HEK293 (cell line): ENCODE data around the gene CS.
A peak's percentile ranks its signal among the peaks of the same experiment; 100 is the strongest.
"Not testable (repeated sequence)": the region's sequence is repeated elsewhere in the genome, so short reads cannot be mapped to it uniquely, and the experiment has no call there.

Experiments used
- CTCF ChIA-PET: fragments of 350-600 bp; formaldehyde crosslinking; extraction: SDS; loops from one replicate; lab custom pipeline; 2021; ENCODE audit warnings: antibody characterized with exemption; lab: Yijun Ruan, JAX
- POLR2A ChIA-PET: fragments of 300-600 bp; formaldehyde crosslinking; extraction: SDS; loops from one replicate; lab custom pipeline; 2020; ENCODE audit warnings: antibody characterized with exemption, inconsistent platforms; lab: Yijun Ruan, JAX
- H3K27ac ChIP-seq: fragments of 200-500 bp; sonication (Bioruptor generic); 2 replicates; pipeline ENCODE4 v1.5.1; 2014; ENCODE audit warnings: low read depth, low read length, control low read depth, inconsistent platforms; ENCODE audit errors: extremely low read depth
- H3K36me3 ChIP-seq, 2 experiments: fragments of 200-500 bp in 1 of 2; sonication (Bioruptor generic) in 1 of 2; 1 replicate in 1 of 2; 2 replicates in 1 of 2; pipeline ENCODE4 v1.5.1; 2014 to 2017; ENCODE audit warnings: inconsistent platforms in 2 of 2, low read length in 2 of 2; ENCODE audit not compliant: control insufficient read depth in 2 of 2, insufficient read depth in 1 of 2
- H3K4me1 ChIP-seq: fragments of 200-500 bp; sonication (Bioruptor generic); 2 replicates; pipeline ENCODE4 v1.5.1; 2014; ENCODE audit warnings: mild to moderate bottlenecking, low read length, inconsistent platforms; ENCODE audit not compliant: control insufficient read depth, insufficient read depth
- H3K4me3 ChIP-seq: 2 replicates; pipeline ENCODE4 v1.5.1; 2011; ENCODE audit warnings: low read depth, mild to moderate bottlenecking, control low read depth, low read length, moderate library complexity
- H3K9me3 ChIP-seq: fragments of 200-500 bp; sonication (Bioruptor generic); 2 replicates; pipeline ENCODE4 v1.5.1; 2014; ENCODE audit warnings: low read depth, low read length, inconsistent platforms; ENCODE audit not compliant: control insufficient read depth, insufficient read depth
- BCL6B ChIP-seq: fragments of 450-650 bp; formaldehyde crosslinking; IDR thresholded peaks from 2 replicates; pipeline ENCODE4 v1.5.1; 2017; ENCODE audit warnings: missing biosample characterization, missing genetic modification characterization
- KLF17 ChIP-seq: fragments of 450-650 bp; formaldehyde crosslinking; IDR thresholded peaks from 2 replicates; pipeline ENCODE4 v1.5.1; 2016; ENCODE audit warnings: missing biosample characterization, missing genetic modification characterization
- REST ChIP-seq: fragments of 450-650 bp; formaldehyde crosslinking; IDR thresholded peaks from 2 replicates; pipeline ENCODE4 v1.5.1; 2016; ENCODE audit warnings: missing biosample characterization, missing genetic modification characterization
- YY1 ChIP-seq: fragments of 450-650 bp; formaldehyde crosslinking; IDR thresholded peaks from 2 replicates; pipeline ENCODE4 v1.5.1; 2018; ENCODE audit warnings: missing biosample characterization, missing genetic modification characterization
- ZBTB17 ChIP-seq: fragments of 450-650 bp; formaldehyde crosslinking; IDR thresholded peaks from 2 replicates; pipeline ENCODE4 v1.5.1; 2016; ENCODE audit warnings: missing biosample characterization, missing genetic modification characterization
- ZBTB21 ChIP-seq: fragments of 450-650 bp; formaldehyde crosslinking; IDR thresholded peaks from 2 replicates; pipeline ENCODE4 v1.5.1; 2017; ENCODE audit warnings: missing biosample characterization, missing genetic modification characterization
- ZFP69B ChIP-seq: fragments of 450-650 bp; formaldehyde crosslinking; IDR thresholded peaks from 2 replicates; pipeline ENCODE4 v1.5.1; 2016; ENCODE audit warnings: missing biosample characterization, missing genetic modification characterization
- ZIC2 ChIP-seq: fragments of 450-650 bp; formaldehyde crosslinking; IDR thresholded peaks from 2 replicates; pipeline ENCODE4 v1.5.1; 2016; ENCODE audit warnings: missing biosample characterization, missing genetic modification characterization
- ZNF121 ChIP-seq: fragments of 450-650 bp; formaldehyde crosslinking; IDR thresholded peaks from 2 replicates; pipeline ENCODE4 v1.5.1; 2016; ENCODE audit warnings: missing biosample characterization, missing genetic modification characterization
- ZNF132 ChIP-seq: fragments of 450-650 bp; formaldehyde crosslinking; IDR thresholded peaks from 2 replicates; pipeline ENCODE4 v1.5.1; 2017; ENCODE audit warnings: missing biosample characterization, missing genetic modification characterization, borderline replicate concordance
- ZNF157 ChIP-seq: fragments of 450-650 bp; formaldehyde crosslinking; IDR thresholded peaks from 2 replicates; pipeline ENCODE4 v1.5.1; 2016; ENCODE audit warnings: missing biosample characterization, missing genetic modification characterization
- ZNF311 ChIP-seq: fragments of 450-650 bp; formaldehyde crosslinking; IDR thresholded peaks from 2 replicates; pipeline ENCODE4 v1.5.1; 2017; ENCODE audit warnings: missing biosample characterization, missing genetic modification characterization, borderline replicate concordance
- ZNF366 ChIP-seq: fragments of 450-650 bp; formaldehyde crosslinking; conservative IDR thresholded peaks from 2 replicates; pipeline ENCODE4 v1.5.1; 2016; ENCODE audit warnings: missing biosample characterization, missing genetic modification characterization
- ZNF398 ChIP-seq: fragments of 450-650 bp; formaldehyde crosslinking; IDR thresholded peaks from 2 replicates; pipeline ENCODE4 v1.5.1; 2017; ENCODE audit warnings: missing biosample characterization, missing genetic modification characterization
- ZNF518A ChIP-seq: fragments of 450-650 bp; formaldehyde crosslinking; conservative IDR thresholded peaks from 2 replicates; pipeline ENCODE4 v1.5.1; 2016; ENCODE audit warnings: low read depth, missing biosample characterization, missing genetic modification characterization
- ZNF544 ChIP-seq: fragments of 450-650 bp; formaldehyde crosslinking; IDR thresholded peaks from 2 replicates; pipeline ENCODE4 v1.5.0; 2017; ENCODE audit warnings: missing biosample characterization, missing genetic modification characterization
- ZNF600 ChIP-seq: fragments of 450-650 bp; formaldehyde crosslinking; IDR thresholded peaks from 2 replicates; pipeline ENCODE4 v1.5.1; 2016; ENCODE audit warnings: missing biosample characterization, missing genetic modification characterization
- ZNF837 ChIP-seq: fragments of 450-650 bp; formaldehyde crosslinking; IDR thresholded peaks from 2 replicates; pipeline ENCODE4 v1.5.1; 2016; ENCODE audit warnings: missing biosample characterization, missing genetic modification characterization

CS gene

GRCh38 chr12:56346675-56347074 lies 46.5 kb upstream of the CS start (continued):
- TF ChIP-seq KLF17 (tag by site-specific recombination) (no peak), ZNF398 (tag by site-specific recombination) (no peak), ZNF366 (no peak), REST (tag by site-specific recombination) (no peak), ZNF600 (no peak), ZNF157 (tag by site-specific recombination) (no peak), YY1 (no peak), ZBTB21 (tag by site-specific recombination) (no peak)

- TF ChIP-seq ZNF121 (tag by site-specific recombination), result peak; percentile 91
- POLR2A ChIA-PET, result interaction anchor here (0.6 to 4.3 kb wide), 4 partner anchors 17 to 145 kb away, joined by 3 to 24 read pairs (median 3); partner anchors contain the start of genes CNPY2, GLS2, STAT2 and TIMELESS
- not testable (repeated sequence) for H3K4me1 ChIP-seq, H3K9me3 ChIP-seq, H3K4me3 ChIP-seq, H3K27ac ChIP-seq
- CTCF ChIA-PET, result interaction anchor here (0.7 to 0.8 kb wide), 2 partner anchors 17 to 122 kb away, joined by 3 to 7 read pairs; no protein-coding TSS in a partner anchor
- peaks cover 6 to 45% of the 10 kb centered on the region in 2 experiments; a peak in 2 of 3 replicates for H3K36me3 ChIP-seq
Observed at GRCh38 chr12:56342290-56342689, 42.2 kb upstream of the CS start.

- Histone ChIP-seq H3K4me1 (no peaks in the 10 kb centered on the region), H3K4me3 (no peak overlapping the region), H3K9me3 (no peaks in the 10 kb centered on the region), H3K27ac (no peak overlapping the region), H3K36me3 (peaks cover 6 to 38% of the 10 kb centered on the region in 2 experiments; a peak in 2 of 3 replicates)
- ChIA-PET CTCF (interaction anchor here (0.6 to 1.2 kb wide), 3 partner anchors 122 to 253 kb away, joined by 3 to 5 read pairs (median 3); no protein-coding TSS in a partner anchor), POLR2A (interaction anchor here (0.7 to 4.3 kb wide), 4 partner anchors 18 to 293 kb away, joined by 3 to 24 read pairs (median 3); partner anchors contain the start of genes CNPY2, STAT2 and TIMELESS)
- TF ChIP-seq ZNF518A (no peak), ZNF132 (no peak), ZFP69B (tag by site-specific recombination) (no peak), ZIC2 (no peak), ZNF311 (no peak), BCL6B (no peak), ZNF544 (no peak), ZNF398 (tag by site-specific recombination) (no peak), ZNF837 (tag by site-specific recombination) (no peak), ZBTB17 (no peak)
Observed at GRCh38 chr12:56341616-56342015, 41.5 kb upstream of the CS start.
